Stimulated activated CD4-positive, alpha-beta T cell treated with anti-CD3 and anti-CD28 coated beads, Interleukin-1b, Interleukin-23, amount 100 ng/mL, for 4 hours (primary cell): ENCODE measurements around the gene CNGA4.

ENCODE experiments used
- DNase-seq, 2 donors: peaks; one replicate each; pipeline ENCODE4 v3.0.0-alpha.2; 2020; ENCODE audit warnings: low read depth in 2 of 2

CNGA4 gene, protein sequence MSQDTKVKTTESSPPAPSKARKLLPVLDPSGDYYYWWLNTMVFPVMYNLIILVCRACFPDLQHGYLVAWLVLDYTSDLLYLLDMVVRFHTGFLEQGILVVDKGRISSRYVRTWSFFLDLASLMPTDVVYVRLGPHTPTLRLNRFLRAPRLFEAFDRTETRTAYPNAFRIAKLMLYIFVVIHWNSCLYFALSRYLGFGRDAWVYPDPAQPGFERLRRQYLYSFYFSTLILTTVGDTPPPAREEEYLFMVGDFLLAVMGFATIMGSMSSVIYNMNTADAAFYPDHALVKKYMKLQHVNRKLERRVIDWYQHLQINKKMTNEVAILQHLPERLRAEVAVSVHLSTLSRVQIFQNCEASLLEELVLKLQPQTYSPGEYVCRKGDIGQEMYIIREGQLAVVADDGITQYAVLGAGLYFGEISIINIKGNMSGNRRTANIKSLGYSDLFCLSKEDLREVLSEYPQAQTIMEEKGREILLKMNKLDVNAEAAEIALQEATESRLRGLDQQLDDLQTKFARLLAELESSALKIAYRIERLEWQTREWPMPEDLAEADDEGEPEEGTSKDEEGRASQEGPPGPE

GRCh38 chr11:6238902-6239301 lies at the start of gene CNGA4:
CNGA4 (plus strand) TSS chr11:6239089; CDS start chr11:6239207, 118 bp downstream.
- no peak for DNase-seq

DNA sequence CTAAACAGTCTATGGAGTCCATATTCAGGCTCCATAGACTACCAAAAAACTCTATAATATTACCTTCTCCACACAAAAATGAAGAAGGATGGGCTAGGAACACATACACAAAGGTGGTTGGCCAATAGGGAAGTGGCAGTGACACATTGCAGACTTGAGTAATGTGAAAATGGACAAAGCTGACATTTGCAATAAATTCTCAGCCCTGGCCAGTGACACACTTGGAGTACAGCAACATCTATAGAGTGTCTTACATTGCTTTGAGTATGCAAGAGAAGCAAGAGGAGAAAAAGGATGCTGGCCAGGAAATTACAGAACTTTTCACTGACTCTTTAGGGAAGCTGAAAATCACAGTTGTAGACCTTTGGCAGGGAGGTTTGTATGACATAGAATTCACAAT lies 47.1 kb upstream of the CNGA4 start:
- DNase-seq, result no peak

- no peak for DNase-seq
These were observed 44.8 kb upstream of the CNGA4 start for GRCh38 chr11:6194065-6194581.

DNA sequence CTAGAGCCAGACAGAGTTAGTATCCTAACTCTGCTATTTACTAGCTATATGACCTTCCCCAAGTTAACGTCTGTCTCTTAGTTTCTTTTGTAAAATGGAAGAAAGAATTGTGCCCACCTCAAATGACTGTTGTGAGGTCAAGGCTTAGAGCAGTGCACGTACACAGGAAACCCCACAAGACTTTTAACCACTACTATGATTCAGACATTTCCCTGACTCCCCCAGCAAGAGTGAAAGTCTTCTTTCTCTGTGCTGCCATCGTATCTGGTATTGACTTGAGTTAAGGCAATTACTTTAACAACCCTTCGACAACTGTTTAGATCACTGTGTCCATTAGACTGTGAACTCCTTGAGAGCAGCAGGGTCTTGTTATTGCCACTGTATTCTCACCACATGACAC lies 42.5 kb upstream of the CNGA4 start:
- DNase-seq, result no peak

DNA sequence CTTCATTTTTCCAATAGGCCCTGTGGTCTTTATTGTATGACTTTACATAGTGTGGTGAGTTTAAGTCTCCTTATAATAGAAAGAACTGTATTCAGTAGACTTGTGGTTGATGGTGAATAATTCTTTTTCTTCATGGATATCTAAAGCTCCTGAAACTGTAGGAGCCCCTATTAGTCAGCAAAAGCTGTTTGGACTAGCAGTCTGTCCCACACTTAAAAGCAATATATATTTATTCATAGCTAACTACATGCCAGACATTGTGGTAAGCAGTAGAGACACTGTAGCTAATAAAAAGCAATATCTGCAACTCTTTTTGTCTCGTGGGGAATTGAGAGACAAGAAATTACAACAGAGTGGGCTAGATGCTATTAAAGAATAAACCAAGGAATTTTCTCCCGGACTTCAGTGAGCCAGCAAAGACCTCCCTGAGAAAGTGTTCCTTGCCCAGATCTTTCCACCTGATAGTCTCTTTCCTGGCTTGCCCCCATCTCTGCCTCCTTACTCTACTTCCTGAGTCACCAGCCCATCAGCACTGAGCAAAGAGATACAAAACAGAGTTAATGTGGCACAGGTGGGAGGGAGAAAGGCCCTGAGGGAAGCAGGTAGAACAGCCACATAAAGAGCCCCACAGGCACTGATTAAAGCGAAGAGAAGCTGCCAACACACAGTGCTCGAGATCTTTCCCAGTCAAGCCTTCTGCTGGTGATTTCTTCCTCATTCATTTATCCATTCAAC lies 41.3 kb upstream of the CNGA4 start:
- DNase-seq, result no peak

DNA sequence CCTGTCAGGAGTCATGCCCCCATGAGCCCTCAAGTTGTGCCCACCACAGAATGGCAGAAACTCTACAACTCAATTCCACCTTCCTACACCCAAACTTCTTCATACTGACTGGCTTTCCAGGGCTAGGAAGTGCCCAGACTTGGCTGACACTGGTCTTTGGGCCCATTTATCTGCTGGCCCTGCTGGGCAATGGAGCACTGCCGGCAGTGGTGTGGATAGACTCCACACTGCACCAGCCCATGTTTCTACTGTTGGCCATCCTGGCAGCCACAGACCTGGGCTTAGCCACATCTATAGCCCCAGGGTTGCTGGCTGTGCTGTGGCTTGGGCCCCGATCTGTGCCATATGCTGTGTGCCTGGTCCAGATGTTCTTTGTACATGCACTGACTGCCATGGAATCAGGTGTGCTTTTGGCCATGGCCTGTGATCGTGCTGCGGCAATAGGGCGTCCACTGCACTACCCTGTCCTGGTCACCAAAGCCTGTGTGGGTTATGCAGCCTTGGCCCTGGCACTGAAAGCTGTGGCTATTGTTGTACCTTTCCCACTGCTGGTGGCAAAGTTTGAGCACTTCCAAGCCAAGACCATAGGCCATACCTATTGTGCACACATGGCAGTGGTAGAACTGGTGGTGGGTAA lies 39.6 kb upstream of the CNGA4 start, which contains the start of gene OR52W1:
TSS of gene OR52W1 (plus strand) at position 51 of the 637 bp plus-strand sequence. CDS start at position 51, 0 bp downstream.
- no peak for DNase-seq

DNA sequence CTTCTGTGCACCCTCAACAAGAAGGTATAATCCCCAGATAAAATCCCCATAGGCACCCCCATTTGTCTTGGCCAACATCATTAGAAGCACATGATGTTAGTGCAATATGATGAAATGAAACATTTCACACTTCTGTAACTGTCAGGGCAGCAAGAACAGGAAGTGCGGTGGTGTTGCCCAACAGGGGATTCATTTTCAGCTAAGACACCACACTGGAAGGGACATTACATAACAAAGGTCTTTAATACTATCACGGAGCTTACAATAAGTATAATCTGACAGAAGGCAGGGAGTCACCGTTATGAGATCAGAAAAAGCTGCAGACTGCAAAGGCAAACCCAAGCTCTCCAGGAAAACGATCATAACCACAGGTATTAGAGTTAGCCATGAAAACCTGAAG lies 37.9 kb upstream of the CNGA4 start:
- no peak for DNase-seq

DNA sequence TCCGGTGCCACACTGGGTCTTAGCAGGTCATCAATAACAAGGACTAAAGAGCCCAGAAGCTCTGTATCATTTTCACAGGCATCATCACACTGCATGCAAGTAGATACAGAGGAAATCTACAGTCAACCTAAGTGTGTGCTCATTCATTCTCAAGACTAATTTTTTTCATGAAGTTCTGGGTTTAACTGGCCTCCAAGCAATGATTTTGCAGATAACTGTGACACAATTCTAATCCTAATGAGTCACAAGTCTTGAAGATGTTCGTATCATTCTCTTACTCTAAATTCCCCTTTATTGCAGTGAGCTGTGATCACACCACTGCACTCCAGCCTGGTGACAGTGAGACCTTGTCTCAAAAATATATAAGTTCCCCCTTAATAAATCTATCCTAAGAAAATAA lies 37.4 kb upstream of the CNGA4 start:
- no peak for DNase-seq

DNA sequence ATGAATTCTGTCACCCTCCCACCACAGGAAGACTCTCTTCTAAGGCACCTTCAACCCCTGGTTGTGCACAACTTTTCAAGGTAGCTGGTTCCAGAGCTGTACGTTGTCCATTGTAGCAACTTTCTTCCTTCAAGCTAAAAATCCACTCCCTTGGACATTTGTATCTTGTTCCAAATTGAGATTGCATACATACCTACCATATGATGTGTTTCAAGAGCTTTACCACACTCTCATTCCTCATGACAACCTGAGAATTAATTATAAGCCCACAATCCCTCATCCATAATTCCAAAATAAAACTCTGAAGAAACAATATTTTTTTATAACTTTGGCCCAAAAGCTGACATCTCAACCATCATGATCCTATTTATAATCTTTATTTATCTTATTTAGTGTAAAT lies 36.8 kb upstream of the CNGA4 start:
- no peak for DNase-seq

DNA sequence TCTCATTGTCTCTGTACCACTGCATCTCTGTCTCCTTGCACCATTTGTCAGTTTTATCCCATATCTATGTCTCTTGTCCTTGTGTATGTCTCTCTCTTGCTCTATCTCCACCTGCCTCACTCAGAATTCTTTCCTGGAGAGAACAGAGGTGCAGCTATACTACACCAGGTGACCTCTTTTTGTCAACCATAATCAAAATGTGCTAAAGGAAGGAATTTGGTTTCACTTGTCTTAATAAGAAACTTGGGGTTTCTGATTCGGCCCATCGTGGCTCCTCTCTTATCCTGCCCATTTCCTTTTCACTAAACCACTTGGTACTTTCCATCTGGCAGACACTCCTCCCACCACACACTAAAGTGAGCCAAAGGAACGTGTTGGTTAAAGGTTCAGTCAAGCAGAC lies 35.6 kb upstream of the CNGA4 start:
- no peak for DNase-seq

DNA sequence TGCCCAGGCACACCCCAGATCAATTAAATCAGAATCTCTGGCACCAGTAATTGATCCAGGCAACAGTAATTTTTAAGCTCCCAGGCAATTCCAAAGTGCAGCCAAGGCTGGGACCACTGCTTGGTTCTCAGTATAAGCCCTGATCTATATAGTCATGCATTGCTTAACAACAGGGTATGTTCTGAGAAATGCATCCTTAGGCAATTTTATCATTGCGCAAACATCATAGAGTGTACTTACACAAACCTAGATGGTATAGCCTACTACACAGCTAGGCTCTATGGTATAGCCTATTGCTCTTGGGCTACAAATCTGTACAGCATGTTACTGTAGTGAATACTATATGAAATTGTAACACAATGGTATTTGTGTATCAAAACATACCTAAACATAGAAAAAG lies 34.2 kb upstream of the CNGA4 start:
- DNase-seq, result no peak

- DNase-seq, result no peak
These were observed 33.5 kb upstream of the CNGA4 start, which contains the start of gene C11orf42 for GRCh38 chr11:6205366-6205765. C11orf42 (plus strand) TSS chr11:6205557; CDS start chr11:6205616, 59 bp downstream.

GRCh38 chr11:6206456-6207180 lies 32.3 kb upstream of the CNGA4 start:
- DNase-seq, result no peak

- DNase-seq, result no peak
These were observed 29.1 kb upstream of the CNGA4 start for GRCh38 chr11:6209801-6210200.

DNA sequence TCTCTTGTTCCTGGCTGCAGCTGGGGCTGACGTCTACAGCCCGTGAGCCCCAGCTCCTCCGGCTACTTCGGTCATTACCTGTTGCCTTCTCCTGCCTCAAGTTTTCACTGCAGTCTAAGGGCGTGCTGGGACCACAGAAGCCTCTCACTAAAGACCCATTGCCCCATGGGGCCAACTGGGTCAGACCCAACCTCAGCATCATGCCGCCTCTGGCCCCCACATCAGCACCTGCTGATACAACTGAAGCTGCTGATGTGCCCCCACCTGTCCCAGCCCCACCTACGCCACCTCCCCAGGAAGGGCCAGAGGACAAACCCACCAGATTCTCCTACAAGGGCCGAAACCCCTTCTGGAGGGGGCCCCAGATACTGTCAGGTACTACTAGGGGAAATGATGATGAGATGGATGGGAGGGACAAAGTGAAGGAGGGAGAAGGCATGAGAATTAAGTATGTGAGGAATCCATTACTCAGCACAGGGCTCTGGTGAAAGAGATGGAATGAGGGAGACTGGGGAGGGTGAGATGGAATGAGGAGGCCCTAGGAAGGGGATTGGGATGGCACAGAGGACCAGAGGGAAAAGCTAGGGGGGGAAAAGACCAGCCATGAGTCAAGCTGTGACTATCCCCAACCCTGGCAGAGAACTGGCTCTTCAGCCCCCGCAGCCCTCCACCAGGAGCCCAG lies 28.5 kb upstream of the CNGA4 start:
- no peak for DNase-seq

- no peak for DNase-seq
These were observed 24.4 kb upstream of the CNGA4 start for GRCh38 chr11:6214530-6214929.

GRCh38 chr11:6216501-6216900 lies 22.4 kb upstream of the CNGA4 start:
- DNase-seq, result no peak

DNA sequence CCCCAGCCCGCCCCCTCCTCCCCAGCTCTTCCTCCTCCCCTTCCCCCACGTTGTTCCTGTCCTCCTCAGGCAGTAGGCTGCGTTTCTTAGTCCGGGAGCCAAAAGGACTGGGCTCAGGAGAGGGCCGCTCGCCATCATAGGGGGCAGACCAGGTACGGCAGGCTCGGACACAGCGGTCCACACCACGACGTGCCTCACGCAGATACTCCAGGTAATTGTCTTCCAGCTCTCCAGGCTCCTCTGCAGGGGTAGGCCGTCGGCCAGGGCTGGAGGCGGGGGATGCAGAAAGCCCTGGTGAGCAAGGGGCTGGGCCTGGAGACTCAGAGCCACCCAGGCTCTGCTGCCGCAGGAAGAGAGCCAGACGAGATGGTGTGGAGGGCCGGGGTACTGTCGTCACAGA lies 21.2 kb upstream of the CNGA4 start:
- DNase-seq, result no peak

GRCh38 chr11:6219359-6219758 lies 19.5 kb upstream of the CNGA4 start:
- no peak for DNase-seq

DNA sequence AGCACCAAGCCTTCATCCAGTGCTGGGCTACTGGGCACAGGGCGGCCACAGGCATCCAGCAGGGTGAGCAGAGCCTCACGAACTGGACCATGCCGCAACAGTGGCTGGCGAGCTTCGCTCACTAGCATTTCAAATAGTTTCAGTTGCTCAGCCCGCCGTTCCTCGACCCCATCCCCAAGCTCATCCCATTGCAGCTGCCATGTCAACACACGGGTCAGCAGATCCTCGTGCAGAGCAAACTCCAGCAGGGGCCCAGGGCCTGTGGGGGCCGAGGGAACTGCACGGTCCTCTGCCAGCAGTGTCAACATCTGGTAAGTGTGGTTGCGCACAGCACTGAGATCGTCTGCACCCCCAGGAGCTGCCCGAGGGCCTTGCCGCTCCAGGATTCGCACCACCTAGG lies 15.0 kb upstream of the CNGA4 start:
- no peak for DNase-seq

GRCh38 chr11:6224421-6224820 lies 14.5 kb upstream of the CNGA4 start:
- DNase-seq, result no peak
